Ecto neural progenitor cell (in vitro differentiated cells): ENCODE results near the gene DNAH11.

Experiments
- DNase-seq: peaks from one replicate; pipeline ENCODE4 v3.0.0-alpha.2; 2018; ENCODE audit warnings: low spot score

The DNAH11 gene

DNA sequence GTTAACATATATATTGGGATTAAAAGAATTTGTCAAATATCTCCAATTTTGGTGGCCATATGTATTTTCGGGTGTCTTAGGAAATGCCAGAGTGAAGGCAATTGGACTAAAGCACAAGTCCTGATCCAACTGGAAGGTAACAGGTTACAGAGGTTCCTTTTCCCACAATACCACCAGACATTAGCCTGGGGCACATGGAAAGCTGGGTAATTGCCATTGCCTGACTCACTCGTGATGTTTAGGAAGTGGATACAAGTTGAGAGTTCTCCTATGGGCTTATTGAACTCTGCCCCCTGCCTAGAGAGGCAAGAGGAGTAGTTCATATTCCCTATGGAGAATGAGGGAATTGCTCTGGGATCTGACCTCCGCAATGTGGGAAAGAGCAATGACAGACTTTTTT, 5.7 kb downstream of the DNAH11 start:
- DNase-seq: no peak

DNA sequence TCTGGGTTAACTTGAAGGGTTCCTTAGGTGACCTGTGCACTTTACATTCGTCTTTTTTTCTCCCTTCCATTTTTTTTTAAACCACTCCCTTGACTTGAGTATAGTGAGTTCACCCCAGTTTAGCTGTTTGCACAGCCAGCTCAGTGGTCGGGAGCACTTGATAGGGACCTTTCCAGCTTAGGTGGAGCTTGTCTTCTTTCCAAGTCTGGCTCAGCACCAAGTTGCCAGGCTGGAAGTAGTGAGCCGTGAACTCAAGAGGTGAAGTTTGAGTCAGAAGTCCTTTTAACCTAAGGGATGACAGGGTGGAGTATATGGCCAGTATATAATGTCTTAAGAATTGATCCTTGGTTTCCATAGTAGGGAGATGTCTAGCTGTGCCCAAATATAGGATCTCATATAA, 7.2 kb downstream of the DNAH11 start:
- no peak for DNase-seq

DNA sequence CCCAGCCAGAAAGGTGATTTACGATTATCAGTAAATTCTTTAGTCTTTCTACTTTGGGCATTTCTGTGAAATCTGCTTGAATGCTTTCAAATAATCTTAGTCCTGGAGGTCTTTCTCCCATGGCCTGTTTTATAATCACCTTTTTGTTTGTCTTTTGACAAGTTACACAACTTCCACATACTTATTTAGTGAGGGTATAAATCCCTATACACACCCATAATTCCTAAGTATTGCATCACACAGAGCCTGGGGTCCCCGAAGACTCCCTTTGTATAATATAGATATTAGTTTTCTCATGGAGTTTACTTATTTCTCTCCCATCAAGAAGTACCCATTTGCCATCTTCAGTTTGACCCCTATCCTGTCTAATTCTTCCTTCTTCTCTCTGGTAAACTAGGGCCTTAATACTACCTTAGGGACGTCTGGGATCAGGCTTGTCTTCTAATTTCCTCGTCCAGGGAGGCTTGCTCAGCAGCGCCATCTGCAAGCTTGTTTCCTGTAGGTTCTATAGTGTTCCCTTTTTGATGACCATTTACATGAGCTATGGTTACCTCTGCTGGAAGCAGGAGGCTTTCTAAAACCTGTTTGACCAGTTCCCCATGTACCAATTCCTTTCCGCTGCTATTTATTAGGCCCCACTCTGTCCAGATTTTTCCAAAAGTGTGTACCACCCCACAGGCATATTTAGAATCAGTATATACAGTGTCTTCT, 8.1 kb downstream of the DNAH11 start:
- DNase-seq: no peak

DNA sequence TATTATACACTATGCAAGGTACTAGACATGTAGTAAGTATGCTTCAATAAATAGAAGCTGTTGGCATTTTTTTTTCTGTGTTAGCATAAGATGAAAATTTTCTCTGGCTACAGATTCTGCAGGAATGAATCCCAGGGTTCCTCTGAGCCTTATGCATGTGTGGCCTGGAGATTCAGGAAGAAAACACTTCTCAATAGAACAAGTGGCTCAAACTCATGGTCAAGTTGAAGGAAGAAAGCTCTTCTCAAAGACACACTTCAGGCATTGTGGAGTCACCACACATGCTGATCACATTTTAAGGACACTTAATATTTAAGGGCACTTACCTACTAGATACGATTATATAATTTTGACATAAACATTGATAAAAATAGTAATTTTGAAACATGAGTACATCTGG, 19.5 kb downstream of the DNAH11 start:
- DNase-seq: no peak

DNA sequence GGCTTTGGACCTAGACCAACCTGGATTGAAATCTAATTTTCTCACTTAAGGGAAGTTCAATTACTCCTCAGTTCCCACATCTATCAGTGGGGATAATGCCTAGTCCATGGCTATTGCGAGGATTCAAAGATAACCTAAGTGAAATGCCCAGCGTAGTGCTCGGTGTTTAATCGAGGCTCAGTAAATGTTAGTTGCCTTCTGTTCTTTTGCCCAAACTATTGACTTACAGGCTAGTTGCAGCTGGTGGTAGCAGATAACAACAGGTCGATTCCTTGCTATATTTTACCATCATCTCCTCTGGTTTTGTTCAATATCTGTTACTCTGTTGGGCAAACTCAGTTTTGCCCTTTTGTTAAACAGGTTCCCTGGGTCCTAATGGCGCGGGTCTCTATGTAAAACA, 22.8 kb downstream of the DNAH11 start:
- no peak for DNase-seq

DNA sequence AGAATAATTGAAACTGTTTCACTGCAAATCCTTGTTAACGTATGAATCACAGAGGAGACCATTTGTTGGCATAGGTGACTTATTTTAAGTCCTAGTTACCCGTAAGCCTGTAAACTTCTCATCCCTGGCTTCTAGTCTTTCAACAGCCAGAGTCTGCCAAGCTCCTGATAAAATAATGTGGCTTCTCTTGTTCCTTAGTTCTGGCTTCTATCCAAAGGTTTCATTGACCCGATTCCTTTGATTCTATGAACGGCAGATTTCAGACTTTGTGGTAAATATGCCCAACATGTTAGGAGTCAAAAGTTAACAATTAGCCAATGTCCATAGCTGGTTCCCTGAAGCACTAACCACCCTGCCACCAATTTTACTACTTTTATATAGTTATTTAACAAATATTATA, 23.3 kb downstream of the DNAH11 start:
- no peak for DNase-seq

DNA sequence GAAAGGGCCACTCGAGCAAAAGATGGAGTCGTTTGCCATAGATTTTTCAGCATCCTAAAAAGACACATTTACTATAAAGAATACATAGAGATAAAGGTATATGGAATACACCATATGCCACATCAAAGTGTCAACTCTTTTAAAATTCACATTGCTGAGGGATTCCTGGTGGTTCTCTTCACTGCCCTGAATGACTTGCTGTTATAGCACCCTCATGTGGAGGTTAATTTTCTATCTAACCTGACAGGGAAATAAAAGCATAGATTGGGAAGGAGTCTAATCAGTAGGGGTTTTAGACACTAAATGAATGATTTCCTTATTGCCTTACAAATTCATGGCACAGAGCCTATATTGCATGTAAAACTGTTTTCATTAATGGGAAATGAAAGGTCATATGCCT, 25.9 kb downstream of the DNAH11 start:
- no peak for DNase-seq

DNA sequence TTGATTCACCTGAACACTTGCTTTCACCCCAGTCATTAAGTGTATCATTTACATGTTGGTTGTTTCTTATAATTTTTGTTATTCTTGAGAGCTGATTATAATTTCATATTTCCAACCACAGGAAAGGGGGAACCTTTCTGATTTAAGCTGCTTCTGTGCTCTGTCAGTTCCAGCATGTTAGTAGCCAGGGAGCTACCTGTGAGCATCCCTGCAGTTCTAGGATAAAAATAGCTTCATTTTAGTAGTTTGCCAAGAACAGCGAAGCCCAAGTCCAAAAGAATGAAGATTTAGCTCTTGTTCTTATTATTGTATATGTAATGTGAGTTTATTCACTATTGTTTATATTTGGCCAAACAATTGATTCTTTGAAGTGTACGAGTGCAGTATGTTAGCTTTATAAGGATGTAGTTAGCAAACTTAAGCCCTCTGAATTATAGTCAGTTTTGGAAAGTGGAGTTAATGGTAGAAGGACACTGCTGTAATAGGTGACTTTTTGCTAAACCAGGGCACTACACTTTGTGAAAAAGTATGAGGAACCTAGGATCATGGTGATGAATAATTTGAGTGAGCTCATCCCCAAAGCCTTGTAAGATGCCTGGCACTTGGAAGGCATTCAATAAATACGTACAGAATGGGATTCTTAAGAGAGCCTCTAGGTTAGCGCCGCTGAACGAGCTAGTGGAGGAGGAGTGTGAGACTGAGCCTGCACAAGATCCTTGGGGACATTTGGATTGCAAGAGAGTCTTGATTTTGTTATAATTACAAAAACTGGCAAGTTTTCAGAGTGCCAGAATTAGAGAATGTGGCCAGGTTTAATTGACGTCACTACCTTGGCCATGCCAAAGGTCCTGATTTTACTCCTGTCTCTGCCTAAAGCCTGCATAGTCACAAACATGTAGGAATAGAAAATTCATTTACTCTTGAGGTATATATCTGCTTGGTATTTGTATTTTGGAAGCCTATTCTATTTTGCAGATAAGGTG, 29.8 kb downstream of the DNAH11 start:
- DNase-seq: no peak

DNA sequence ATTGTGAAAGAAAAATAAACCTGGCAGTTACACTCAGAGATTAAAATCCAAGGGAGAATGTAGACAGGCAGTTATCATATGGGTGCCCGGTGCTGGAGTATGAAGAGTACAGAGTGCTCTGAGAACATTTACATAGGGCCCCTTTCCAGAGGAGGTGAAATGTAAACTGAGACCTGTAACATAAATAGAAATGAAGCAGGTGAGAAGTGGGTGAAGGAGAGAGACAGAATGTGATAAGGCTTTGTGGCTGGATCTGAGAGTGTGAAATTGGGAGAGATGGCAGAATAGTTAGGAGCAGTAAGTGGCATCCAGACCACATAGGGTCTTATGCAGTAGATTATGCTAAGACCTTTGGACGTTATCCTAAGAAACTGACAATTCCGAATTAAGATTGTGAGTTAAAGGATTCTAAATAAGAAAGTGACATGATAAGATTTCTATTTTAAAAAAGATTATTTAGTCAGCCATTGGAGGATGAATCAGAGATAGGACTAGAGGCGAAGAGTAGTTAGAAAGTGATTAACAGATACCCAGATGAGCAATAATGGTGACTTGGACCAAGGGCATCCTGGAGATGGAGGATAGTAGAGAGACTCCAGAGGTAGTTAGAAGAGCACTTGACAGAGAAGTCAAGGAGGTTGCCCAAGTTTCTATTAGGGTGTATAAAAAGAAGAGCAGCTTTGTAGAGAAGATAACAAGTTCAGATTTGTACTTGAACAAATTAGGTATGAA, 36.7 kb downstream of the DNAH11 start:
- DNase-seq: no peak

DNA sequence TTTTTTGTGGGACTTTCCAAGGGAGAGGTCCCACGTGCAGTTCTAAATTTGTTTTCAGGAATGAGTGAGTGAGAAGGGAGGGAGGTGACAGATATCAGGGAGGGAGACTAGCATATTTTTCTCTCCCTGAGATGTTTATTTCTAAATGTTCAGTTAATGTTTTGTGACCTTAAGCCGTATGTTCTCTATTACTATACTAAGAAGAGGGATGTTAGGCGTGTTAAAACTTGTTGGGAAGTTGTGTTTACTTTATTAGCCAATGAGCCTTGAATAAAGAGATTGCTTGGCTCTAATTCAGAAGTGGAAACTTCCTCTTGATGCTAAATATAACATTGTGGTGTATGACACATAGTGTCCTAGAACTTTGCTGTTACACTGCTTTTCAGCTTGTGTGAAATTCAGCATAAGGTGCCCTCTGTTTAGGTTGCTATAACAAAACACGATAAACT, 37.3 kb downstream of the DNAH11 start:
- DNase-seq: no peak

DNA sequence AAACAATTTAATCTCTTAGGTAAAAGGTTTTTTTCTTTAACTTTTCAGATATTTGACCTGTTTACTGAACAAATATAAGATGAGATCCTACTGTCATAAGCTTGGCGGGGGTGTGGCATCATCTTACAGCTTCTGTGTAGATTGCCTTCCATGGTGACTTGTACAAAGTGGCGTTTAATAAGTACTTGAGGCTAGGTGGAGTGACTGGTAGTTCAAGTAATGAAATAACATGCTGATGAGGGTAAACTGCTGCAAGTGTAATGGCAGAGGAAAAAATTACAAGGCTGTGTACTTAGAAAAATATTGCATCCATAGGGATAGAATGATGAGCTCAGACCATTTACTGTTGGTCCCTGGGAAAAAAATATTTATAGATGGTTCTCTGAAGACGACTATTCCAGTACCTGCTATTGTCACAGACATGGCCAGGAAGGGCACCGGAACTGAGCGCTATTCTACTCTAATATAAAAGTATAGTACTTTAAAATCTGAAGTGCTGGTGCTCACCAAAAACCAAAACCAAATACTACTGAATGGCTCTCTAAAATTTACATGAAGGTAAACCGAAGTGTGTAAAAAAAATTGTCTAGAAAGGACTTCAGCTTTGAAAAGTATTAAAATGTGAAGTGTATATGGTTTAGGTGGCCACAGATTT, 42.4 kb downstream of the DNAH11 start:
- no peak for DNase-seq

DNA sequence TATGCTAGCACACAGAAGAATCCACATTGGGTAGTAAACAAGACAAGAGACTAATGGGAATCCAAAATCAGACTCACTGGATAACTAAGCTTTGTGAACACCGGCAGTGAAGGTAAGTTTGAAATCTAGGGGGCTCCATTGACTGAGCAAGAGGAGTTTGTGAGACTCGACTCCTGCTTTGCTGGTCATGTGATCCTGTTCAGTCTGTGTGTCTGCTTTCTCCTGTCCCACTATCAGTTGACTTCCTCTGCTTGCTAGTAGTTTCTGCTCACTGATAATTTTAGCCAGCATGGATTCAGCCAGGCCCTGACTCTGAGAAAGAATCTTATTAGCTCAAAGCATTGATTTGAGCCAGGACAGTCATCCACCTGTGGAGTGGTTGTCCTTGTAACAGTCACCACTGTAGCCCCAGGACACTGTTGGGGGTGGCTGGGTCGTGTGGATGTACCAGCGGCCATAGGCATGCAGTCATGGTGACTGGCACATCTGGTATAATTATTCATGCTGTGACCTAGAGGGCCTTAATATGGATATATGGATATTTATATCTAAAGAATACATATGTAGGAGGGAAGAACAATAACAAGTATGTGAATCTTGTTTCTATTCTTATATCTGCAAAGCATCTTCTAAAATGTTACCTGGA, 44.4 kb downstream of the DNAH11 start:
- no peak for DNase-seq

DNA sequence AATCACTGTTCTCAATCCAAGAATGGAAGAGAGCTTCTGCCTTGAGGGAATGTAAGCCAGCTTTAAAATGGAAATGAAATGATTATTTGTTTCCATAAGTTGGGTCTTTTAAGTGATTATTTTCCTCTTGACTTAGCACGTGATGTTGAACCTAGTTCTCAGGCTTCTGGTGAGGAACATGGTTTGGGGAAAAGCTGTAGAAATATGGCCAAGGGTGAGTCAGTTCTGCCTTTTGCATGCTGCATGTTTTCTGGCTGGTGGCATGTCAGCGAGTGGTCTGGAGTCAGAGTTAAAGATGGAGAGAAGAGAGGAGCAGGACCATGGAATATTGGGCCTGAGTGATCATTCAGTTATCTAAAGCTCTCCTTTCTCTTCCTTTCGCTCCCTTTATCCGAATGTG, 54.0 kb downstream of the DNAH11 start:
- no peak for DNase-seq

DNA sequence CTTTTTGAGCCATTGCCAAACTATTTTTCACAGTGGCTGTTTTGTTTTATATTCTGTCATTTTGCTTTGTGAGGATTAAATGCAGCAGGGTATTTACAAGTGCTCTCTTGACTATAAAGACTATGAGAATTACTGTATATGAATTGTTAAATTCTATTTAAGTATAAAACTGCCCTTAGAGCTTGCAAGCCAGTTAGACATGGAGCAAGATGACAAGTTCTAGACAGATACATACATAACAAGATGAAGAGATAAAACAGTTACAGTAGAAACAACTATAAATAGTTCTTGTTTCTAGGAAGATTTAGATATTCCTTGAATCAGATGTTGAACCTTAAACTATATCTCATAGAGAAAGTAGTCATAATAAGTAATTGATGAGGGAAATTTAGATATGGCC, 60.6 kb downstream of the DNAH11 start:
- DNase-seq: no peak

DNA sequence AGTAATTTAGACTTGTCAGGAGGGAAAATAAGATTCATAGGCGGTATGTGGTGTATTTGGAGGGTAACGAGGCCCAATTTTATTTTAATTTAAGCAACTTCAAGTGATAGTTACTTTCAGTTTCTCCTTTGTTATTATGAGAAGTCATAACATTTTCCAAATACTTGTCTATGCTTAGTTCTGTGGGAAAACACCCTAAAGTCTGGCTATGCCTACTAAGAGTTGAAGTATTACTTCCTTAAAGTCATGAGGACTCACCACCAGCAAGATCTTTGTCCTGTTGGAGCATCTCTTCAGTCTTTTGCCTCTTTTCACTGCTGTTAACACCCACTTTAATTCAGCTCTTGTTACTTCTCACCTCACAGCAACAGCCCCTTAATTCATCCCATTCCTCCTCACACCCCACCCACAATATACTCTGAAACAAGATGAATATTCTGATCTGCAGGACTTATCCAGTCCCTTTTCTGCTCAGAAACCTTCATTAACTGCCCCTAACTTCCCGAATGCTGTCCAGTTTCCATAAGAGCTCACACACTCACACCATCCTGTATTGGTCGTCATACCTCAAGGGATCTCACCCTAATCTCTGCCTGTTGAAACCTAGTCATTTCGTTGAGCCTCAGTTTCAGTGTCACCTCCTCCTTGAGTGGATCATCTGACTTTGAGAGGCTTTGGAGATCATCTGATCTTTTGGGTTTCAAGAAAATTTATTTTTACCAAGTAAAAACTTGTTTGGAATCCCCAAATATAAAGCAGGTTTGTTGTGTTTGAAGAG, 61.3 kb downstream of the DNAH11 start:
- no peak for DNase-seq

DNA sequence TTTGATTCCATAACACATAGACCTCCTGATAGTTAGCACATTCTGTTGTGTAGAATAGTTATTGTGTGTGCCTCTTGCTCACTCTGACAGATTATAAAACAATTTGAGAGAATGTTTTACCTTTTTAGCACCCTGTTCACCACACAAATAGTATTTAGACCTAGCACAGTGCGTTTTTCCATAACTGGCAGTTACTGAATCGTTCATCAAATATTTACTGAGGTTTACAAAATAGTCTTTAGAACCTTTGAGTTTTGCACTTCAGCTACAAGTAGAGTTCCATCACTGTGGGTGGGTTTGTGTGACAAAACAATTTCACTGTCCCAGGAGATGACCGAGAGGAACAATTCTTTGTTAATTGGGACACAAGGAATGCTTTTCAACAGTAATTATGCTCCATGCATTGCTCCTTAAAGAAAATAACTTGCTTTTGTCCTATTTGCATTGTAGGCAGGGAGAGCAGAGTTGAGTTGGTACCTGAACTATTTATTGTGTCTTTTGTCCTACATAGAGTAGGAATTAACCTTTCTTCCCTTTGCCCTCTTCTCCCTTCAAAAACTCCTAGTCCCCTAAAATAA, 62.3 kb downstream of the DNAH11 start:
- DNase-seq: no peak

DNA sequence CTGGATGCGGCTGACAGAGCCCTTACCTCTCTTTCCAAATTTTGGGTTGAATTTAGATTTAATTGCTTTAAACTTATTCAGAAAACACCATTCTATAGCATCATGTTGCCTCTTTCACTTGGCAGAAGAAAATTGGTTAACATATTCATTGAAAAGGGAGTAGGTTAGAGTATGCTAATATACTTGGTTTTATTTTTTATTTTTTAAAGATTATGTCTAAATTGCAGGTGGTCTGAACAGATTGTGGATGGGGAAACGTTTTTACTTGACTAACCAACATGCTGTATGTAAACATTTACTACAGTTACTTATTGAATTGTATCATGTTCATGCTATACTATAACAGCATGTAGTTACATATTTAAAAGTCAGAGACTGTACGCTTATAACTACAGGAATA, 65.6 kb downstream of the DNAH11 start:
- DNase-seq: no peak

DNA sequence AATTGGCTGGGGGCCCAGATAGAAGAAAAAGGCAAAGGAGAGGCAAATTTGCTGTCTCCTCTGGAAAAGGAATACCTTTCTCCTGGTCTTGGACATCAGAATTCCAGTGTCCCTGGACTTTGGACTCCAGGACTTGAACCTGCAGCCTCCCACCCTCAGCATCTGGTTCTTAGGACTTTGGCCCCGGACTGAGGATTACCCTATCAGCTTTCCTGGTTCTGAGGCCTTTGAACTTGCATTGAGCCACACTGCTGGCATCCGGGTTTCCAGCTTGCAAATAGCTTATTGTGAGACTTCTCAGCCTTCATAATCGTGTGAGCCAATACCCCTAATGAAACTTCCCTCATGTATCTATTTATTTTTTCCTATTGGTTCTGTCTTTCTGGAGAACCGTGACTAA, 68.3 kb downstream of the DNAH11 start:
- DNase-seq: no peak

DNA sequence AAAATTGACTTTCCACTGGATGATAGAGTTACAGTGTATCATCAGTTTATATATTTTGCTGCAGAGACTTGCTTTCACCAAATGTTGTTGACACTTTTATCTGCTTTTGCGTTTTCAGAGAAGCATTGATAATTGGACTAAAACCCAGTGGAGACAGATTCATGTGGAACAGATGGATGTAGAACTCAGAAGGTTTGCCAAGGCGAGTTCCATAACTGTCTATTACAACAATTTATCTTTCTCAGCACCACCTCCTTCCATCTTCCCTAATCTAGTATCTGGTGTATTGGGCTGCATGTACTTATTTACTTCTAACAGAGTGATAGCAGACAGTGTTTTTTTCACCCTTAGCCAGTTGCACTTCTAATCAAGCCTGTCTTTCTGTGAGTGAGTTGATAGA, 73.3 kb downstream of the DNAH11 start:
- no peak for DNase-seq

DNA sequence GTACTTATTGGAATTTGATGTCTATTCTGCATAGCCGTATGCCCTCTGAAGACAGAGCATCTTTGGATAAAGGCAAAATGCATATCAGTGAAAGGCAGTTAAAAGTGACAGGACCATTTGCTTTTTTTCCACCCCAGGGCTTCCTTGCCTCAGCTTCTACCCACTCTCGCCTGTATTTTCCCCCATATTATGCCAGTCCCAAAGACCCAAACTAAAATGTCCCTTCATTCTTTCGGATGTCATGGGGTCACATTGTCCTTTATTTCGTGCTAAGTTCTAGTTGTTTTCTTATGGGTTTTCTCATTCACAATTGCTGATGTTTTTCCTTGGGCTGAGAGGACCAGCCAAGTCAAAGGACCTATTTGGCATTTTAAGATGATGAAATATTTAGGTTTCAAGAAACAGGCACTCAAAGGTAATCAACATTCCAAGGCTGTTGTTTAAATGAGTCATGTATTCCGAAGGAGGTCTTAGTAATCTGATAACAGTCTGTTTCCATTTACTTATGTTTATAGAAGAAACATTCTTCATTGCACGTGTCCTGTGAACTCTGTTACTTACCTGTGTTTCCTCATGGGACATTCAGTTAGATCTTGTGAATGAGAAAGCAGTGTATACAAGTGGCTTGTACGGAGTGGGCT, 74.1 kb downstream of the DNAH11 start:
- no peak for DNase-seq
